ENCODE data around the gene GRIK5. TPM values are rescaled to one million over a fixed set of nuclear protein-coding genes. Genes with fewer than 3 reads are reported as not detected.
A peak's percentile ranks its signal among the peaks of the same experiment; 100 is the strongest.

GRIK5 gene, protein sequence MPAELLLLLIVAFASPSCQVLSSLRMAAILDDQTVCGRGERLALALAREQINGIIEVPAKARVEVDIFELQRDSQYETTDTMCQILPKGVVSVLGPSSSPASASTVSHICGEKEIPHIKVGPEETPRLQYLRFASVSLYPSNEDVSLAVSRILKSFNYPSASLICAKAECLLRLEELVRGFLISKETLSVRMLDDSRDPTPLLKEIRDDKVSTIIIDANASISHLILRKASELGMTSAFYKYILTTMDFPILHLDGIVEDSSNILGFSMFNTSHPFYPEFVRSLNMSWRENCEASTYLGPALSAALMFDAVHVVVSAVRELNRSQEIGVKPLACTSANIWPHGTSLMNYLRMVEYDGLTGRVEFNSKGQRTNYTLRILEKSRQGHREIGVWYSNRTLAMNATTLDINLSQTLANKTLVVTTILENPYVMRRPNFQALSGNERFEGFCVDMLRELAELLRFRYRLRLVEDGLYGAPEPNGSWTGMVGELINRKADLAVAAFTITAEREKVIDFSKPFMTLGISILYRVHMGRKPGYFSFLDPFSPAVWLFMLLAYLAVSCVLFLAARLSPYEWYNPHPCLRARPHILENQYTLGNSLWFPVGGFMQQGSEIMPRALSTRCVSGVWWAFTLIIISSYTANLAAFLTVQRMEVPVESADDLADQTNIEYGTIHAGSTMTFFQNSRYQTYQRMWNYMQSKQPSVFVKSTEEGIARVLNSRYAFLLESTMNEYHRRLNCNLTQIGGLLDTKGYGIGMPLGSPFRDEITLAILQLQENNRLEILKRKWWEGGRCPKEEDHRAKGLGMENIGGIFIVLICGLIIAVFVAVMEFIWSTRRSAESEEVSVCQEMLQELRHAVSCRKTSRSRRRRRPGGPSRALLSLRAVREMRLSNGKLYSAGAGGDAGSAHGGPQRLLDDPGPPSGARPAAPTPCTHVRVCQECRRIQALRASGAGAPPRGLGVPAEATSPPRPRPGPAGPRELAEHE
- 10 to 100 TPM in 1 of 4 donors, 1 to 10 TPM in 3; 1.6 to 13.1 (median 3.6) TPM for total RNA-seq

DNA sequence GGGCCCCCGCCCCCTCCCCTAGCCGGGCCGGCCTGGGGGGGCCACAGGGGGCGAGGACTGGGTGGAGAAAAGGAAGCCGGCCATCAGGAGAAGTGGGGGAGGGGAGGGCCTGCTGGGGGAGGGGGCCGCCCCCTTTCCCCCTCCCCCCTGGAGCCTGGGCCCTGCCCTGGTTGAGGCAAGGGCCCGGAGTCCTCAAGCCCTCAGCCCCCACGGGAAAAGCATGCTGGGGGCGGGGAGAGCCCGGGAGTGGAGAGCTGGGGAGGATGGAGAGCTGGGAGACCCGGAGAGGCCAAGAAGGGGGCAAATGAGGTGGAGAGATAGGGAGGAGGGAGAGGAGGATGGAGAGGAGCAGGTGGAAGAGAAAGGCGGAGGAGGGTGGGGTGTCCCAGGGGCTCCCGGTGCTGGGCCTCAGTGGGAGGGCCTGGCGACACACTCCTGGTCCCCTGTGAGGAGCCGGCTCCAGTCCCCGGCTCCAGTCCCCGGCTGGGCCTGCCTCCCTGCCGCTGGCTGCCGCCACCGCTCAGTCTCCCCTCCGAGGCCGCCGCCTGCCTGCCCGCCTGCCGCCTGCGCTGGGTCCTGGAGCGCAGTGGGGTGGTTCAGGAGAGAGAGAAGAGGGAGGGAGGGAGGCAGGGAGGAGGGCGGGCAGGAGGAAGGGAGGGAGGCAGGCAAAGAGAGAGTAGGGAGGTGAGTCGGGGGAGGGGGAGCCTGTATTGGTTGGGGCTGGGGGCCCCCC, at the start of gene GRIK5:
Gene GRIK5 (minus strand): TSS at position 588 of the 733 bp plus-strand sequence. CDS start 4,436 bp downstream, outside the sequence.
- Histone ChIP-seq H3K4me3 (peak within 1 kb of the TSS; percentile 30 to 50 (median 32)), H3K4me1 (peaks cover 3 to 23% (median 10%) of the 10 kb centered on the region in 4 donors), H3K9me3 (no peaks in the 10 kb centered on the region), H3K36me3 (no peaks in the 10 kb centered on the region), H3K27ac (peak within 1 kb of the TSS; percentile 5 to 76 (median 50)), H3K27me3 (peaks cover 38% of the 10 kb centered on the region)
- TF ChIP-seq POLR2A (IDR thresholded peaks at IDR 0.05) = no peak
- peak in 1 of 3 donors; percentile 44 for TF ChIP-seq POLR2AphosphoS5 (IDR thresholded peaks at IDR 0.05)
- TF ChIP-seq, protein P1, sequence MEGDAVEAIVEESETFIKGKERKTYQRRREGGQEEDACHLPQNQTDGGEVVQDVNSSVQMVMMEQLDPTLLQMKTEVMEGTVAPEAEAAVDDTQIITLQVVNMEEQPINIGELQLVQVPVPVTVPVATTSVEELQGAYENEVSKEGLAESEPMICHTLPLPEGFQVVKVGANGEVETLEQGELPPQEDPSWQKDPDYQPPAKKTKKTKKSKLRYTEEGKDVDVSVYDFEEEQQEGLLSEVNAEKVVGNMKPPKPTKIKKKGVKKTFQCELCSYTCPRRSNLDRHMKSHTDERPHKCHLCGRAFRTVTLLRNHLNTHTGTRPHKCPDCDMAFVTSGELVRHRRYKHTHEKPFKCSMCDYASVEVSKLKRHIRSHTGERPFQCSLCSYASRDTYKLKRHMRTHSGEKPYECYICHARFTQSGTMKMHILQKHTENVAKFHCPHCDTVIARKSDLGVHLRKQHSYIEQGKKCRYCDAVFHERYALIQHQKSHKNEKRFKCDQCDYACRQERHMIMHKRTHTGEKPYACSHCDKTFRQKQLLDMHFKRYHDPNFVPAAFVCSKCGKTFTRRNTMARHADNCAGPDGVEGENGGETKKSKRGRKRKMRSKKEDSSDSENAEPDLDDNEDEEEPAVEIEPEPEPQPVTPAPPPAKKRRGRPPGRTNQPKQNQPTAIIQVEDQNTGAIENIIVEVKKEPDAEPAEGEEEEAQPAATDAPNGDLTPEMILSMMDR (IDR thresholded peaks at IDR 0.05) = no peak
- no peak for TF ChIP-seq EP300 (IDR thresholded peaks at IDR 0.05; ENCODE audit: low read depth)
- in situ Hi-C loops (cut with MboI; ENCODE audit: low pct_ligation_motif_present in 1 of 4, low pct_unique_long_range_greater_than_20kb in 1 of 4, low sequenced_read_pairs in 3 of 4) (no loop called here), intact Hi-C loops (cut with DNase I; ENCODE audit: low total_unique reads) (no loop called here)
- WGBS, 2 donors (ENCODE audit: low coverage in 1 of 2) = 20 to 35% methylated on average over 3 to 25 of the region's 29 CpGs
- DNase-seq = no peak

DNA sequence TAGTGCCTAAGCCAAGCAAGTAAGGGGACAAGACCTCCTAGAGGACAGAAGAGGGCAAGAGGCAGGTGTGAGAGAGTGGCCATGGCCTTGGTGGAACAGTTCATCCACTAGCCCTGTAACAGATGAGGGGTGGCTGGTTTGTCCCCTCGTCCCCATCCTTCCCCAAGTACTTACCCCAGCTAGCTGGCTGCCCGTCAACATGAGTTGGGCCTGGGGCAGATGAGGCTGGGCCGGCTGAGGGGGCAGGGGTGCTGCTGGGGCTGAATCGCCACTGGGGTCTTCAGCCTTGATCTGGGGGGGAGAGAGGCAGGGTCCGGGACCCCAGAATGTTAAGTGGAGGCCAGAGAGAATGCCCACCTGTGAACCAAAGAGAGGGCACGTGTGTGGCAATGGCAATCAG, 47.1 kb upstream of the GRIK5 start:
- 93% methylated on average over 6 of the region's 6 CpGs; no CpG with 5 or more reads in 1 of the 2 donors for WGBS, 2 donors (ENCODE audit: low coverage in 1 of 2)
- Histone ChIP-seq H3K27ac (no peak overlapping the region), H3K4me3 (no peak overlapping the region), H3K27me3 (no peaks in the 10 kb centered on the region), H3K4me1 (peaks cover 0 to 19% (median 5%) of the 10 kb centered on the region in 4 donors), H3K36me3 (no peaks in the 10 kb centered on the region), H3K9me3 (no peaks in the 10 kb centered on the region)
- in situ Hi-C loops (cut with MboI; ENCODE audit: low pct_ligation_motif_present in 1 of 4, low pct_unique_long_range_greater_than_20kb in 1 of 4, low sequenced_read_pairs in 3 of 4) = loop anchor here in 3 of 4 donors (10.0 to 25.0 kb wide), 2 partner anchors 195 to 208 kb away; partner anchors contain the start of genes PAFAH1B3 (in 2 of the 3), PRR19 (in 2 of the 3), TMEM145 (in 2 of the 3) and MEGF8 (in 1 of the 3)
- no peak for DNase-seq
- intact Hi-C loops (cut with DNase I; ENCODE audit: low total_unique reads) = no loop called here
- TF ChIP-seq, protein P1 (IDR thresholded peaks at IDR 0.05) = no peak
- TF ChIP-seq EP300 (IDR thresholded peaks at IDR 0.05; ENCODE audit: low read depth) = no peak
- TF ChIP-seq POLR2AphosphoS5 (IDR thresholded peaks at IDR 0.05) = no peak
- TF ChIP-seq POLR2A (IDR thresholded peaks at IDR 0.05) = no peak

DNA sequence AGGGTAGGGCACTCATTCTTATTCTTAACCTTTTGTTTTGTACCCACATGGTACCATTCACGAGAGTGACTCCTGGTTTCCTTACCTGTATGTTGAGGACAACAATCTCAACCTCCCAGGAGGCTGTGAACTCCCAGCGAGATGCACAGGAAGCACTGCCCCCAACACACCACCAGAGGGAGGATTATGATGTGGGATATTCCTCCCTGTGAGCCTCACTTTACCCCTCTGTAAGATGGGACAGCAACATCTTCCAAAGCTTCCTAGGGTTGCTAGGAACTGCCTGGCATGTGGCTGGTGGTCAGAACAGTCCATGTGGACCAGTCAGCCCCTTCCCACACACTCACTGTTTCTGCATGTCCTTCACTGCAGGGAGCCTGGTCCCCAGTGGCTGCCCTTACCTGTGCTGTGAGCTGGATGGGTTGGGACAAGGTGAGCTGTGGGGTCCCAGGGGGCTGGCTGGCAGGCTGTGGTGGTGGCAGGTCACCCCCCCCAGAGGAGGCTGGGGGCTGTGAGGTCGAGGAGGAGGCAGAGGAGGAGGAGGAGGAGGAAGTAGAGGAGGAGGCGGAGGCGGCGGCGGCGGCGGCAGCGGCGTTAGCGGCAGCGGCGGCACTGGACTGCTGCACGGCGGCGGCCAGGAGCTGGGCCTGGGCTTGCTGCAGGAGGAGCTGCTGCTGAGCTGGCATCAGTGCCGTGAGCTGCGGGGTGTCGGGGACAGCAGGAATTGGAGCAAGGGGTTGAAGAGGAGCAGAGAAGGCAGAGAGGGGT, 46.5 kb upstream of the GRIK5 start:
- intact Hi-C loops (cut with DNase I; ENCODE audit: low total_unique reads) = no loop called here
- Histone ChIP-seq H3K4me3 (no peak overlapping the region), H3K4me1 (peaks cover 0 to 13% (median 2%) of the 10 kb centered on the region in 4 donors), H3K27me3 (no peaks in the 10 kb centered on the region), H3K36me3 (no peaks in the 10 kb centered on the region), H3K27ac (peak overlapping the region in 1 of 4 donors; percentile 11), H3K9me3 (no peaks in the 10 kb centered on the region)
- DNase-seq = no peak
- 90 to 92% methylated on average over 12 to 20 of the region's 20 CpGs for WGBS, 2 donors (ENCODE audit: low coverage in 1 of 2)
- TF ChIP-seq POLR2A (IDR thresholded peaks at IDR 0.05) = no peak
- TF ChIP-seq, protein P1 (IDR thresholded peaks at IDR 0.05) = no peak
- TF ChIP-seq POLR2AphosphoS5 (IDR thresholded peaks at IDR 0.05) = no peak
- TF ChIP-seq EP300 (IDR thresholded peaks at IDR 0.05; ENCODE audit: low read depth) = no peak
- in situ Hi-C loops (cut with MboI; ENCODE audit: low pct_ligation_motif_present in 1 of 4, low pct_unique_long_range_greater_than_20kb in 1 of 4, low sequenced_read_pairs in 3 of 4) = loop anchor here in 3 of 4 donors (10.0 to 25.0 kb wide), 2 partner anchors 196 to 208 kb away; partner anchors contain the start of genes PAFAH1B3 (in 2 of the 3), PRR19 (in 2 of the 3), TMEM145 (in 2 of the 3) and MEGF8 (in 1 of the 3)
